ENCODE results near the gene DDX47. TPM values are rescaled to one million over a fixed set of nuclear protein-coding genes. Genes with fewer than 3 reads are reported as not detected.

The DDX47 gene
- total and polyA plus RNA-seq, 4 donors: 20.2 to 37.2 (median 25.9) TPM

DNA sequence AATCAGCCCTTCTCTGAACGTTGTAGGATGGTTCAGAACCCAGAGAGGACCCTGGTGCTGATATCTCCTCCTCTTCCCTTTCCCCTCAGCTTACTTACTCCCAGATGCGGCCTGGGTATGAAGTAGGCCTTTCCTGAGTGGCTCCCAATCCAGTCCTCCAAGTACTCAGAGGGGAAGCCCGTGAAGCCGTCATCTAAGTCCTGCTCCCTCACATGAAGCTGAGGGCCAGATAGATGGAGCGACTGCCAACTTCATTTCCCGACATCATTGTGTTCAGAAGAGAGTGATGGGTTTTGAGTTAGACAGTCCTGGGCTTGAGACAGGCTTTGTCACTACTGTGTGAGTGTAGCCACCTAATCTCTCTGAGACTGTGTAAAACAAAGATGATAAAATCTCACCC, 25.0 kb upstream of the DDX47 start:
- no peaks in the 10 kb centered on the region for H3K27me3 ChIP-seq (ENCODE audit: control insufficient read depth in 4 of 4, insufficient read depth in 4 of 4, low read length in 3 of 4)
- TF ChIP-seq, protein P1, sequence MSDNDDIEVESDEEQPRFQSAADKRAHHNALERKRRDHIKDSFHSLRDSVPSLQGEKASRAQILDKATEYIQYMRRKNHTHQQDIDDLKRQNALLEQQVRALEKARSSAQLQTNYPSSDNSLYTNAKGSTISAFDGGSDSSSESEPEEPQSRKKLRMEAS (IDR thresholded peaks at IDR 0.05): no peak
- TF ChIP-seq, protein P2, sequence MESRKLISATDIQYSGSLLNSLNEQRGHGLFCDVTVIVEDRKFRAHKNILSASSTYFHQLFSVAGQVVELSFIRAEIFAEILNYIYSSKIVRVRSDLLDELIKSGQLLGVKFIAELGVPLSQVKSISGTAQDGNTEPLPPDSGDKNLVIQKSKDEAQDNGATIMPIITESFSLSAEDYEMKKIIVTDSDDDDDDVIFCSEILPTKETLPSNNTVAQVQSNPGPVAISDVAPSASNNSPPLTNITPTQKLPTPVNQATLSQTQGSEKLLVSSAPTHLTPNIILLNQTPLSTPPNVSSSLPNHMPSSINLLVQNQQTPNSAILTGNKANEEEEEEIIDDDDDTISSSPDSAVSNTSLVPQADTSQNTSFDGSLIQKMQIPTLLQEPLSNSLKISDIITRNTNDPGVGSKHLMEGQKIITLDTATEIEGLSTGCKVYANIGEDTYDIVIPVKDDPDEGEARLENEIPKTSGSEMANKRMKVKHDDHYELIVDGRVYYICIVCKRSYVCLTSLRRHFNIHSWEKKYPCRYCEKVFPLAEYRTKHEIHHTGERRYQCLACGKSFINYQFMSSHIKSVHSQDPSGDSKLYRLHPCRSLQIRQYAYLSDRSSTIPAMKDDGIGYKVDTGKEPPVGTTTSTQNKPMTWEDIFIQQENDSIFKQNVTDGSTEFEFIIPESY (IDR thresholded peaks at IDR 0.05): no peak
- TF ChIP-seq, protein P3, sequence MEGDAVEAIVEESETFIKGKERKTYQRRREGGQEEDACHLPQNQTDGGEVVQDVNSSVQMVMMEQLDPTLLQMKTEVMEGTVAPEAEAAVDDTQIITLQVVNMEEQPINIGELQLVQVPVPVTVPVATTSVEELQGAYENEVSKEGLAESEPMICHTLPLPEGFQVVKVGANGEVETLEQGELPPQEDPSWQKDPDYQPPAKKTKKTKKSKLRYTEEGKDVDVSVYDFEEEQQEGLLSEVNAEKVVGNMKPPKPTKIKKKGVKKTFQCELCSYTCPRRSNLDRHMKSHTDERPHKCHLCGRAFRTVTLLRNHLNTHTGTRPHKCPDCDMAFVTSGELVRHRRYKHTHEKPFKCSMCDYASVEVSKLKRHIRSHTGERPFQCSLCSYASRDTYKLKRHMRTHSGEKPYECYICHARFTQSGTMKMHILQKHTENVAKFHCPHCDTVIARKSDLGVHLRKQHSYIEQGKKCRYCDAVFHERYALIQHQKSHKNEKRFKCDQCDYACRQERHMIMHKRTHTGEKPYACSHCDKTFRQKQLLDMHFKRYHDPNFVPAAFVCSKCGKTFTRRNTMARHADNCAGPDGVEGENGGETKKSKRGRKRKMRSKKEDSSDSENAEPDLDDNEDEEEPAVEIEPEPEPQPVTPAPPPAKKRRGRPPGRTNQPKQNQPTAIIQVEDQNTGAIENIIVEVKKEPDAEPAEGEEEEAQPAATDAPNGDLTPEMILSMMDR (IDR thresholded peaks at IDR 0.05; ENCODE audit: low read depth, low read length, missing input control): no peak
- no peak for TF ChIP-seq RAD21 (IDR thresholded peaks at IDR 0.05)
- TF ChIP-seq HNF4A (conservative IDR thresholded peaks at IDR 0.05): no peak
- TF ChIP-seq FOXA2 (IDR thresholded peaks at IDR 0.05): no peak
- WGBS: 81% methylated on average over 6 of the region's 6 CpGs
- peak overlapping the region; percentile 89 to 90 for H3K27ac ChIP-seq (ENCODE audit: low read depth in 1 of 2, low read length in 2 of 2)
- peak overlapping the region in 1 of 2 donors; percentile 50 for H3K9ac ChIP-seq (ENCODE audit: low read depth in 1 of 2, low read length in 2 of 2)
- H3K36me3 ChIP-seq (ENCODE audit: control insufficient read depth in 4 of 4, insufficient read depth in 3 of 4, low read depth in 1 of 4, low read length in 3 of 4): no peaks in the 10 kb centered on the region
- no peak for DNase-seq (ENCODE audit: low spot score)
- H3K9me3 ChIP-seq (ENCODE audit: control insufficient read depth in 4 of 4, low read length in 3 of 4): no peaks in the 10 kb centered on the region
- peaks cover 0 to 31% (median 19%) of the 10 kb centered on the region in 4 donors for H3K4me1 ChIP-seq (ENCODE audit: control insufficient read depth in 4 of 4, insufficient read depth in 4 of 4, low read length in 3 of 4)
- no peak overlapping the region for H3K4me3 ChIP-seq (ENCODE audit: low read depth in 1 of 3, low read length in 3 of 3)

DNA sequence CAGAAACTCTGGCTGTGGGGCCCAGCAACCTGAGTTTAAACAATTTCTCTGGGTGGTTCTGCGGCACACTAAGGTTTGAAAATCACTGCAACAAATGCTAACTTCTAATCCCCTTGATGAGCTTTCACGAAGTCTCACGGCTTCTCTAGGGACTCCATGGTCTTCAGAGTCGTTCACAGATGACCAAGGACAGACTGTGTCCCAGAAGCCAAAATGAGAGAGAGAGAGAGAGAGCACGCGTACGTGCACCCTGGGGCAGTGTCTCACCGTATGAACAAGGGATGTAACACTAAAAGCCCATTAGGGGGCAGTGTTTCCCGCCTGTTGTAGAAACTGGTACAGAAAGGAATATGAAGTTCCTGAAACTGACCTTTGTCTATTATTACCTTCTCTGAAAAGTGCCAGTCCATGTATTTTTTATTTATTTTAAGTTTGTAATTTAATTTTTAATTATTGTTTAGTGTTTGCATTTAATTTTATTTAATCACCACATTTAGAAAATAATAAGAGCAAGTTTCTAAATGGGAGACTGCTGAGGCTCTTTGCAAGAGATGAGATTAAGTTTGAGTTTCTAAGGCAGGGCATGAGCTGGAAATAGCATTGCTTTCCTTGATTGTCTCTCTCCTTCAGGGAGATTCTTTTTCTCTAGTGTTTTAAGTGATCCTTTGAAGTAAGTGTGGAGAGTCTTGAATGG, 24.3 kb upstream of the DDX47 start:
- TF ChIP-seq NR2F2 (IDR thresholded peaks at IDR 0.05) (peak; percentile 31), RXRA (IDR thresholded peaks at IDR 0.05) (peak in 1 of 2 donors; percentile 24), YY1 (IDR thresholded peaks at IDR 0.05) (no peak), JUND (IDR thresholded peaks at IDR 0.05) (no peak), HNF4G (IDR thresholded peaks at IDR 0.05) (no peak), FOXA1 (IDR thresholded peaks at IDR 0.05) (no peak), SP1 (IDR thresholded peaks at IDR 0.05) (no peak), RAD21 (IDR thresholded peaks at IDR 0.05) (peak; percentile 85 to 89), EGR1 (IDR thresholded peaks at IDR 0.05; ENCODE audit: low read depth in 2 of 2) (no peak), HNF4A (conservative IDR thresholded peaks at IDR 0.05) (peak; percentile 14 to 47)
- TF ChIP-seq, protein P3 (IDR thresholded peaks at IDR 0.05; ENCODE audit: low read depth, low read length, missing input control): peak; percentile 82
- TF ChIP-seq, protein P4, sequence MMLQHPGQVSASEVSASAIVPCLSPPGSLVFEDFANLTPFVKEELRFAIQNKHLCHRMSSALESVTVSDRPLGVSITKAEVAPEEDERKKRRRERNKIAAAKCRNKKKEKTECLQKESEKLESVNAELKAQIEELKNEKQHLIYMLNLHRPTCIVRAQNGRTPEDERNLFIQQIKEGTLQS (IDR thresholded peaks at IDR 0.05): no peak
- Histone ChIP-seq H3K27ac (ENCODE audit: low read depth in 1 of 2, low read length in 2 of 2) (peak overlapping the region; percentile 89 to 90), H3K36me3 (ENCODE audit: control insufficient read depth in 4 of 4, insufficient read depth in 3 of 4, low read depth in 1 of 4, low read length in 3 of 4) (no peaks in the 10 kb centered on the region), H3K9ac (ENCODE audit: low read depth in 1 of 2, low read length in 2 of 2) (no peak overlapping the region), H3K9me3 (ENCODE audit: control insufficient read depth in 4 of 4, low read length in 3 of 4) (no peaks in the 10 kb centered on the region), H3K4me3 (ENCODE audit: low read depth in 1 of 3, low read length in 3 of 3) (no peak overlapping the region), H3K4me1 (ENCODE audit: control insufficient read depth in 4 of 4, insufficient read depth in 4 of 4, low read length in 3 of 4) (peaks cover 0 to 31% (median 19%) of the 10 kb centered on the region in 4 donors), H3K27me3 (ENCODE audit: control insufficient read depth in 4 of 4, insufficient read depth in 4 of 4, low read length in 3 of 4) (no peaks in the 10 kb centered on the region)
- WGBS: 14% methylated on average over 9 of the region's 9 CpGs
- peak; percentile 61 for DNase-seq (ENCODE audit: low spot score)
